ENCODE data around the gene ZNRF3.

DNA sequence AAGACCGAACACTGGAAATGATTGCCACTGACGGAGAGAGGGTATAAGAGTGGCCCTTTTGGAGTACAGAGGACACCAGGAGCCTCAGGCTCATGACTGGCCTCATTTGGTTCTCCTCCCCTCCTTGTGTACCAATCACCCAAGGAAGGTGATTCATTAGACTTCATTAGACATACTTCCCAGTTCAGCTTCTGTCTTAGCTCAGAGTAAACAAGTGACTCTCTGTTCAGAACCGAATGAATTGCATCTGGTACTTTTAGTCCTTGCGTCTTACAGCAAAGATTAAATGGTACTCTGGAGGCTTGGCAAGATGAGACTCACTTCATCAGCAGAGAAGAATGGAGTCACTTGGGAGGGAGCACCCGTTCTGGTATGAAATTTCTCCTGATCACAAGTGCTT is 75.2 kb downstream of the ZNRF3 start:
- TF ChIP-seq, protein P1, sequence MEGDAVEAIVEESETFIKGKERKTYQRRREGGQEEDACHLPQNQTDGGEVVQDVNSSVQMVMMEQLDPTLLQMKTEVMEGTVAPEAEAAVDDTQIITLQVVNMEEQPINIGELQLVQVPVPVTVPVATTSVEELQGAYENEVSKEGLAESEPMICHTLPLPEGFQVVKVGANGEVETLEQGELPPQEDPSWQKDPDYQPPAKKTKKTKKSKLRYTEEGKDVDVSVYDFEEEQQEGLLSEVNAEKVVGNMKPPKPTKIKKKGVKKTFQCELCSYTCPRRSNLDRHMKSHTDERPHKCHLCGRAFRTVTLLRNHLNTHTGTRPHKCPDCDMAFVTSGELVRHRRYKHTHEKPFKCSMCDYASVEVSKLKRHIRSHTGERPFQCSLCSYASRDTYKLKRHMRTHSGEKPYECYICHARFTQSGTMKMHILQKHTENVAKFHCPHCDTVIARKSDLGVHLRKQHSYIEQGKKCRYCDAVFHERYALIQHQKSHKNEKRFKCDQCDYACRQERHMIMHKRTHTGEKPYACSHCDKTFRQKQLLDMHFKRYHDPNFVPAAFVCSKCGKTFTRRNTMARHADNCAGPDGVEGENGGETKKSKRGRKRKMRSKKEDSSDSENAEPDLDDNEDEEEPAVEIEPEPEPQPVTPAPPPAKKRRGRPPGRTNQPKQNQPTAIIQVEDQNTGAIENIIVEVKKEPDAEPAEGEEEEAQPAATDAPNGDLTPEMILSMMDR (IDR thresholded peaks at IDR 0.05) = no peak
- no peak for TF ChIP-seq POLR2A (IDR thresholded peaks at IDR 0.05)
